ENCODE data around the gene RBM4B. TPM values are rescaled to one million over a fixed set of nuclear protein-coding genes. Genes with fewer than 3 reads are reported as not detected.

RBM4B gene
- total and polyA plus RNA-seq, 2 experiments from 2014 or later = 28.0 to 31.0 TPM

- H3K4me1 ChIP-seq (ENCODE audit: insufficient read depth) = no peaks in the 10 kb centered on the region
- H3K4me3 ChIP-seq = no peak overlapping the region
- no peak overlapping the region for H2AFZ ChIP-seq
- H3K9me3 Mint-ChIP-seq = no peaks in the 10 kb centered on the region; the same call in 2 of the 3 replicates
- H3K27ac ChIP-seq (ENCODE audit: low read depth) = no peak overlapping the region
- H3K36me3 Mint-ChIP-seq (ENCODE audit: low read depth) = peaks cover 39% of the 10 kb centered on the region
- H3K4me2 ChIP-seq = no peak overlapping the region
- no peaks in the 10 kb centered on the region for H4K20me1 ChIP-seq (replicated peaks; ENCODE audit: insufficient read depth)
- H3K9me2 ChIP-seq (ENCODE audit: insufficient read depth) = no peaks in the 10 kb centered on the region
- no peaks in the 10 kb centered on the region; the same call in 1 of the 3 replicates for H3K4me1 Mint-ChIP-seq
- no peak overlapping the region for H3K4me3 Mint-ChIP-seq
- no peaks in the 10 kb centered on the region for H3F3A ChIP-seq (replicated peaks; ENCODE audit: low read depth)
- no peaks in the 10 kb centered on the region for H3K36me3 ChIP-seq (ENCODE audit: insufficient read depth)
- H3K27ac Mint-ChIP-seq = no peak overlapping the region
- H3K27me3 Mint-ChIP-seq (ENCODE audit: insufficient read depth, low read depth, poor library complexity) = peaks cover 9% of the 10 kb centered on the region
- no peaks in the 10 kb centered on the region for H3K27me3 ChIP-seq (ENCODE audit: insufficient read depth)
- no peaks in the 10 kb centered on the region for H3K79me2 ChIP-seq (replicated peaks; ENCODE audit: insufficient read depth)
- ATAC-seq = no peak
- no peak for TF ChIP-seq CREB1 (CRISPR knock-in tag; IDR thresholded peaks at IDR 0.05; ENCODE audit: low read depth)
- no peak for TF ChIP-seq ETS1 (IDR thresholded peaks at IDR 0.05)
- no peak for TF ChIP-seq ZNF114 (CRISPR knock-in tag; IDR thresholded peaks at IDR 0.05)
- no peak for TF ChIP-seq NANOG (IDR thresholded peaks at IDR 0.05; ENCODE audit: borderline replicate concordance)
- no peak for TF ChIP-seq STAT1 (IDR thresholded peaks at IDR 0.05; ENCODE audit: unreplicated experiment)
- TF ChIP-seq ZNF331 (CRISPR knock-in tag; IDR thresholded peaks at IDR 0.05; ENCODE audit: low read depth) = no peak
- no peak for TF ChIP-seq JUNB (IDR thresholded peaks at IDR 0.05; ENCODE audit: unreplicated experiment)
- TF ChIP-seq ZNF462 (CRISPR knock-in tag; IDR thresholded peaks at IDR 0.05) = no peak
- TF ChIP-seq EZH2phosphoT487 (IDR thresholded peaks at IDR 0.05; ENCODE audit: unreplicated experiment) = no peak
- DNase-seq (ENCODE audit: low spot score) = no peak
These were observed 12.2 kb upstream of the RBM4B start for GRCh38 chr11:66689661-66690590.
